ENCODE data around the gene KCNQ5. TPM values are rescaled to one million over a fixed set of nuclear protein-coding genes. Genes with fewer than 3 reads are reported as not detected.

Gene KCNQ5
- total and polyA plus RNA-seq, 2 of the 8 experiments (the other 6 are each of a cell fraction or from before 2014, with no cell fraction given) = 0.83 to 1.2 TPM

GRCh38 chr6:72776456-72776855 is 154.6 kb downstream of the KCNQ5 start (continued):
- no peak for TF ChIP-seq TEAD4 (IDR thresholded peaks at IDR 0.05; ENCODE audit: low read depth, low read length)
- TF ChIP-seq SUZ12 (IDR thresholded peaks at IDR 0.05; ENCODE audit: low read length) = no peak
- no peak for TF ChIP-seq JUN (IDR thresholded peaks at IDR 0.05; ENCODE audit: low read depth, low read length)
- TF ChIP-seq CHD1 (IDR thresholded peaks at IDR 0.05; ENCODE audit: low read depth, low read length) = no peak
- TF ChIP-seq EZH2 (IDR thresholded peaks at IDR 0.05; ENCODE audit: low read depth, low read length, severe bottlenecking) = no peak
- no peak for TF ChIP-seq GTF2F1 (IDR thresholded peaks at IDR 0.05; ENCODE audit: borderline replicate concordance, low read depth, low read length)
- no peak for TF ChIP-seq SRF (IDR thresholded peaks at IDR 0.05; ENCODE audit: low read depth, low read length)

Measured in H1 (cell line).